Stimulated activated CD8-positive, alpha-beta memory T cell treated with anti-CD3 and anti-CD28 coated beads, Interleukin-7, amount 100 ng/mL, for 1 hour (primary cell): ENCODE data around the gene SLC15A5.

ENCODE experiments used
- DNase-seq, 2 donors: peaks; one replicate each; pipeline ENCODE4 v3.0.0-alpha.2; 2020; ENCODE audit warnings: low read depth in 2 of 2

Gene SLC15A5, protein sequence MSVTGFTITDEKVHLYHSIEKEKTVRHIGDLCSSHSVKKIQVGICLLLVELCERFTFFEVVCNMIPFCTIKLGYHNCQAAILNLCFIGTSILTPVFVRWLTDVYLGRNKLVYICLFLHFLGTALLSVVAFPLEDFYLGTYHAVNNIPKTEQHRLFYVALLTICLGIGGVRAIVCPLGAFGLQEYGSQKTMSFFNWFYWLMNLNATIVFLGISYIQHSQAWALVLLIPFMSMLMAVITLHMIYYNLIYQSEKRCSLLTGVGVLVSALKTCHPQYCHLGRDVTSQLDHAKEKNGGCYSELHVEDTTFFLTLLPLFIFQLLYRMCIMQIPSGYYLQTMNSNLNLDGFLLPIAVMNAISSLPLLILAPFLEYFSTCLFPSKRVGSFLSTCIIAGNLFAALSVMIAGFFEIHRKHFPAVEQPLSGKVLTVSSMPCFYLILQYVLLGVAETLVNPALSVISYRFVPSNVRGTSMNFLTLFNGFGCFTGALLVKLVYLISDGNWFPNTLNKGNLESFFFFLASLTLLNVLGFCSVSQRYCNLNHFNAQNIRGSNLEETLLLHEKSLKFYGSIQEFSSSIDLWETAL

DNA sequence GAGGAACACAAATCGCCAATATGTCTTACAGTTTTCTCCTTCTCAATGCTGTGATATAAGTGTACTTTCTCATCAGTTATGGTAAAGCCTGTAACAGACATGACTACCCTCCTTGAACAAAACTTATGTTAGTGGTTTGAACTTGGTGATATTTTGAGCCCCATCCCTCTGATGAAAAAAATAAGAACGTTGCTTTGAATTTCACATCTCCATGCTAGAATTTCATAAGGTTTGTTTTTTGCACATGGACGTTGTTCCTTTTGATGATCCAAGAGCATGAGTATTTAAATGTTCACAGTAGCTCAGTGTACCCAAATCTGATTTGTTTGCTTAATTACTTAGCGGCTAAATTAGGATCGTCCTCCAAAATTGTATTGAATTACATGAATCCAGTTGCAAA, at the start of gene SLC15A5:
TSS of gene SLC15A5 (minus strand) at position 101 of the 400 bp plus-strand sequence. CDS start at position 101, 0 bp downstream.
- no peak for DNase-seq

DNA sequence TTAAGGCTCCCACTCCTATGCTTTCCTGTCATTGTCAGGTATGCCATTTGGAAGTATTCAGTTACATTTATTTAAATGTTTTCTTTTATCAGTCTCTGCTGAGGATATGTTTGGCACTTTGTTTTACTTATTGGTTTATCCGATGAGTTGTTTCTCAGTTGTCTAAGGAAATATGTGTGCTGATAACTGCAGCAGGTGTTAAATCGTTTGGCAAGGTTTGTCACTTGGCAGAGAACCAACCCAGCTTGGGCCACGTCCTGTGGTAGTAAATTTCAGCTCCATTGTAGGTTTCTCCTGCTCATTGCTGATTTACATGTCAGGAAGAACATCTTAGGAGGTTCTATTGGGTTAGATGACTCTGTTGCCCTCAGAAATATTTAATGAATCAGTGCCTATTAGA, 47.9 kb upstream of the SLC15A5 start:
- DNase-seq = no peak

DNA sequence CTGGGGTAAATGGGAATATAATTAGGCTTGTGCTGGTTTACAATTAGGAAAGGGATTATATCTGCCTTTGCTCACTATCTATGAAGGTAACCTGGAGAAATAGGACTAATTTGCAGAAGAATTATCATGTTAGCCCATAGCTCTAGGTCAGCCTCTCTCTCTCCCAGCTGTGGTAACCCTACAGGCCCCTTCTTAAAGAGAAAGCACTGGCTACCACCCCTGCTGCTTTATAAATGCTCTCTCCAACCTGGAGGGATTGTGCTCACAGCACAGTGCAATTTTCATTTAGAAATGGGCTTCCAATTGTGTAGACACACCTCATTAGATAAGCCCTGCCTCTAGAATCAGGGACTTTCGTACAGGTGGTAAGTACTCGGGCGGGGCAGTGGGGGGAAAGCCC, 47.3 kb upstream of the SLC15A5 start:
- no peak for DNase-seq

DNA sequence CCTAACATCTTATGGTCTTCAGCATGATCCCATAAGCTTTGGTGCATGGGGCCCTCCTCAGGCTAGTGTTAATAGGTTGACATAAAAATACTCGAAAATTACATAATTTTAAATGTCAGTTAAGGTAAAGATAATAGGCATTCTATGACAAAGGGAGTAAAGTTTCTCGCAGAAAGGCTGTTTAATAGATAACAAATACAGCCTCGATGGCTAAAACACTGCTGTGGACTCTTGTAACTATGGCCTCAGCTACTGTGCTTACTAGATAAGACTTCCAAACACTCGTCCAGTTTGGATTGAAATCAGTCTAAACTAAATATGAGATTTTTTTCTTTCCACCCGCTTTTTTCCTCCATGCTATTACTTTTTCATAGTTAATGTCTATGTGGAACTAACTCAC, 46.8 kb upstream of the SLC15A5 start:
- DNase-seq = no peak

DNA sequence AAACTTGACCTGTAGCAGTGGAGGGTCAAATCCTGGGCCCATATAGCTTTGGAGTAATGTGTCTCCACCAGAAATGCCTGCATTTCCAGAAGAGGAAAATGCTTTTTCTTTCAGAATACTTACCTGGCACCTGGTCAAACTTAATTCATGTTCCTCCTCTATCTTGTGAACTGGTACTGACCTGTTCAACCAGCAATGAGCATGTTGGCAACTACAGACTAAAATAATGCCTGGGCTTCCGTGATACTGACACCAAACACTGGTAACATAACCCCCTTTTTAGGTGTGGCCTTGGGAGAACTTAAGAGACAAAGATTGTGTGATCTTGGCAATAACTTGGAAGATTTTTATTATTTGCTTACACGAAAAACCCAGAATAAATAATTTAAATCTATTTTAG, 46.2 kb upstream of the SLC15A5 start:
- DNase-seq = no peak

DNA sequence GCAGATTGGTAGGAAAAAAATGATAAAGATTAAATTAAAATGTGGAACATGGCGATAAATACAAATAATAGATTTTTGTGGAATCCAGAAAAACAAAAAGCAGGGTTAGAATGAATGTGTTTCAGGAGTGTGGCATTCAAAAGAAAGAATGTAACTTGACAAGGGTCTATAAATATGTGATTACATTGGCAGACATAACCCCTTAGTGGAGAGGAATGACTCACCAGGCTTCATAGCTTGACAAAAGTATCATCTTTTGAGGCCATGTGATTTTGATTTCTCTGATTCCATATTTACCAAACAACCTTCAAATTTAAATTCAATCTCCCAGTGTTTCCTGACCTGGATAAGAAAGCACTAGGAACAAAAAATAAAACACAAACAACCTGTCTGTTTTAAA, 45.5 kb upstream of the SLC15A5 start:
- DNase-seq = no peak

DNA sequence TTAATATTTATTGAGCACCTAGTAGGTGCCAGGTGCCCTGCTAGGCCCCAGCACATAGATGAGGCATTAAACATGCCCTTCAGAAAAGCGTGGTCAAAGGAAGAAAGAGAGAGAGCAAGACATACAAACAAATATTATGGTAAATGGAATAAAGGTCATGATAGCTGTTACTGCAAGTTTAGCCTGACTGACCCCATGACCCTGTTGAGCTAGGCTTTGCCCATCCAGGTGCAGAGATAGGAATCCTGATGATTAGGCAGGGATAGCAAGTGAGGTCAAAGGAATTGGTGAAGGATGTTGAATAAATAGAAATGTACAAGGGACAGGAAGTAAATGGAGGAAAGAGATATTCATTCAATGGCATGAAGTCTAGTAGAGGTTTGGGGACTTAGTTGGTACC, 33.4 kb upstream of the SLC15A5 start:
- DNase-seq = no peak

DNA sequence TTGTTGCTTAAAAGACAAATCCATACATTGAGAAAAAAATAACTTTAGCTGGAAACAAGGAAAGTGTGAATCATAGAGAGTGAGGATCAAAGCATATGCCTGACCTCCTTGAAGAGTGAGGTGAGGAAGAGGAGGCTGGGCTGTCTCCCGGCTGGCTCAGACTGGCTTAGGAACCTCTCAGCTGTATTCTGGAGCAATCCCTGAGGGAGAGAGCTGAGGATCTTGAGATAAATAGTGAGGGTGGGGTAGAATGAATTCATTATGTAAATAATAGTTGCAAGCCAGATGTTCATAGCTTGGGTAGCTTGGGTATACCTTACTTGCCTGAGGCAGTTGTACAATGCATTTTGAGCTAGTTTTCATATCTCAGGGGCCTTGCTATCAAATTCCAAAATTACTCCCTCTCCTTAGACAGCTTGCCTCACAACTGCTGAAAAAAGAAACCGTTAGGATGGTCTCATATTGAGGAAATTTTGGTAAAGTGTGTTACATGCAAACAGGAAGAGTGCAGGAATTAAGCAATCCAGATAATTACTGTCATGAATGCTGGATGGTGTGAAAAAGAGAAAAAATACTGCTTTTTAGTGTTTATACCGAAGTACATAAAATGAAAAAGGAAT, 30.5 kb upstream of the SLC15A5 start:
- no peak for DNase-seq

DNA sequence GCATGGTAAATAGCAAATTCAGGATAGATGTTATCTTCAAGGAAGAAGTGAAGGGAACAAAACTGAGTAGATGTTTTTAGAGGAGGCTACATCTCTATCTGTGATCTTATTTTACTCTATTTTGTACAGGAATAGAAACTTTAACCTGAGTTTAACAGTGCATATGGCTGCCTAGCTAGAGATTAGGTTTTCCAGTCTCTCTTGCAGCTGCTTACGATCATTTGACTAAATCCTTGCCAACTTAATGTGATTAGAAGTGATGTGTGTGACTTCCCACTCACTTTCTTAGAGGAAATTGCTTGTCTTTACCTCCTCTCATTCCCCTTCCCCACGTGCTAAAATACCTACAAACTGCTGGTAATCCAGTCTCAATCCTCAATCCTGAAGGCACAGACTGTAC, 26.5 kb upstream of the SLC15A5 start:
- no peak for DNase-seq

DNA sequence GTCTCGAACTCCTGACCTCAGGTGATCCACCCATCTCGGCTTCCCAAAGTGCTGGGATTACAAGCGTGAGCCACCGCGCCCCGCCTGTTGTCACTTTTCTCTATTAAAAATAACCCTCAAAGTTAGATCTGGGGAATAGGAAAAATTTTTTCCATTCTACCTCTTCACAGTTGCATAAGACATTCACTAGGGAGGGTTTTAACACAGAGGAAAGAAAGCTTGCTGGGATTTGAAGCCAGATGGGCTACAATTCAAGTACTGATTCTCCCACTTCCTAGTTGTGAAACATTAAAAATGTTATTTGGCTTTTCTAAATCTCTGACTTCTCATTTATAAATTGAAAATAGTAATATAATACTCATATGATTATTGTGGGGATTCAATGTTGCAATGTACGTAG, 23.3 kb upstream of the SLC15A5 start:
- DNase-seq = no peak

DNA sequence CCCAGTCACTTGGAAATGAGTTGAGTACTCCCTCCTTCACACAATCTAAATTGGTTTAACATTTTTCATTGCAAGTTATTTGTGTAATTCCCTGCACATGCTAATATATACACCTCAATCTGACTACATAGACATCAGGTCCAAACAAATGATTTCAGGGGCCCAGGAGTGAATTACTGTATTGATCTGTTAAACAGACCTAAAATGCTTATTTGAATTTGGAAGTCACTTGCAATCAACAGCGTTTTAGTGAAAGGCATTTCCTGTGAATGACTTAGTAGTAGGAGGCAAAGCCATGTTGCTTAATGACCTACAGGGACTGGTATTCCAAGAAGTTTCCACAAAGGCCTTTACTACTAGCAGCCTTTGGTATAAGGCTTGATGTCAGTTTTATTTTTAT, 22.6 kb upstream of the SLC15A5 start:
- no peak for DNase-seq

DNA sequence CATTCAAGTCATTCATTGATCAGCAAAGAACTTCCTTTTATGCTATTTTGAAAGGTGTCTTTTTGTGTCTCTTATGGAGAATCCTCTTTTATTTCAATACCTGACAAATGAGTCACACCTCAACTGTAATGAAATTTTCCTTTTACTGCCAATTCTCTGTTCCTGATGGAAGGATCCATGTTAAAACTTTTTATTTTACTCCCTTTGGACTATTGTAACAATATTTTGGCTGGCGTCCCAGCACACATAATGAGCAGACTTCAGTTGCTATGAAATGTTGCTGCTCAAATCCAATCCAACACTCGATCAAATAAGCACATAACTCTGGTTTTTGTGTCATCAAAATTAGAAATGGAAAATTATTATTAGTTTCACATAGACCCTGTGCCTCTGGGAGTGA, 21.9 kb upstream of the SLC15A5 start:
- no peak for DNase-seq

DNA sequence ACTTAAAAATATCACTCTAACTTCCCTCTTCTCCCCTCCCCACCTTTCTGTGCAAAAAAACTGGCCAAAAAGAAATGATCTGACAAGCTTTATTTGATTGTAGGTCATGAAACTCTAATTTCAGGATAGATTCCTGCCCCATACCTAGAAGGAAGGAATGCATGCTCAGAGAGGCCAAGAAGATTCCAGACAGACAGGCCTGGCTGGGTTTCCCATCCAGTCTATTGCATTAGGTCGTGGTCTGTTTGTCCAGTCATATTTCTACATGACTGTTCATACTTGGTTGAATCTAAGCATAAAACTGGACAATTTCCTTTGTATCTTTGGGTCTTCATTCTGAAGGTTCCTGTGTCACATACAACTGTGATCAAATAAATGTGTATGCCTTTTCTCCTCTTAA, 20.0 kb upstream of the SLC15A5 start:
- DNase-seq = no peak

DNA sequence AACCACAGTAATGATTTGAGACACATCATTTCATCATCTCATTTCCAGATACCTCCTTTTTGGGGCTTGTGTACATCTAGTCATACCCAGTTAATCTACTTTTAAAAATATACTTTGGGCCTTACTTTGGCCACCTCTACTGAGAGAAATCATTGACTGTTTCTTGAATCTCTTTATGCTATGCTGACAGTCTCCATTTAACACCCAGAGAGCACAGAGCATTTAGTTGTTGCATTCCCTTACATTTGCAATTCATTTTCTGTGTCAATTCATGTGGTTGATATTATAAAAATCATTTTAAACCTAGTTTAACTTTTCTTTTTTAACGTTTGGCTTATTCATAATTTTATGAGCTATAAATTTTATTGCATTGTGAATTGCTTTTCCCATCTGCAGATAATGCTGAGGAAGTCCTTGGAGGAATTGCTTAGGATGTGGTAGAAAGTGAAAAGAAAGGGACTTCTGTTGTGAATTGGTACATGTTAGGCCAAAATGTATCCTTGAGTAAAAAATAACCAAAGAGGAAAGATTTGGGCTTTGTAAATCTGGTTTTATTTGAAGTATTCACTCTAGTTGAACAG, 17.0 kb upstream of the SLC15A5 start:
- DNase-seq = no peak

DNA sequence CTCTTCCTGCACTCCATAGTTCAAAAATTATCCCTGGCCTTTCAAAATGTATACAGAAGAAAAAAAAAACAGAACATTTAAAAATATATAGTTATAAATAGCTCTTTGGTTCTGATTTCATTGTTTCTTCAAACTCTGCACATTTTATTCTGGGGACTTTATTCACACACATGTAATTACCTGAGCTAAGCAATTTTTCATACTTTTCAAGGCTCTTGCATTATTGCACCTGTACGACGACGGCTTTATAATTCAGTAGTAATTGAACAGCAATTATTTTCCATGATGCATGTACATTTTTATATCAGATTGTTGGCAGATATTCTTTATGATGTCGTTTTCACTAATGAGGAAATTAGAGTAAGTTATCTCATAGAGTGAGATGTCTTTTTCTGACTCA, 13.5 kb upstream of the SLC15A5 start:
- DNase-seq = no peak

DNA sequence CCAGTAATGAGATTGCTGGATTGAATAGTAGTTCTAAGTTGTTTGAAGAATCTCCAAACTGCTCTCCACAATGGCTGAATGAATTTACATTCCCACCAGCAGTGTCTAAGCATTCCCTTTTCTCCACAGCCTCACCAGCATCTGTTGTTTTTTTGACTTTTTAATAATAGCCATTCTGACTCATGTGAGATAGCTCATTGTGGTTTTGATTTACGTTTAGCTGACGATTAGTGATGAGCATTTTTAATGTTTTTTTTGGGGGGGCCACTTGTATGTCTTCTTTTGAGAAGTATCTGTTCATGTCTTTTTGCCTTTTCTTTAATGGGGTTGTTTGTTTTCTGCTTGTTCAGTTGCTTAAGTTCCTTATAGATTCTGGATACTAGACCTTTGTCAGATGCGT, 8.1 kb upstream of the SLC15A5 start:
- no peak for DNase-seq

DNA sequence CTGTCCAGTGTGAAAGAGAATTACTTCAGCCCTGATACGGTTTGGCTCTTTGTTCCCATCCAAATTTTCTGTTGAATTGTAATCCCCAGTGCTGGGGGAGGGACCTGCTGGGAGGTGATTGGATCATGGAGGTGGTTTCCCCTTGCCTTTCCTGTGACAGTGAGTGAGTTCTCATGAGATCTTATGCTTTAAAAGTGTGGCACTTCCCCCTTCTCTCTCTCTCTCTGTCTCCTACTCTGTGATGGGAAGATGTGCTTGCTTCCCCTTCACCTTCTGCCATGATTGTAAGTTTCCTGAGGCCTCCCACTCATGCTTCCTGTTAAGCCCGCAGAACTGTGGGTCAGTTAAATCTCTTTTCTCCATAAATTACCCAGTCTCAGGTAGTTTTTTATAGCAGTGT, 5.5 kb upstream of the SLC15A5 start:
- no peak for DNase-seq

DNA sequence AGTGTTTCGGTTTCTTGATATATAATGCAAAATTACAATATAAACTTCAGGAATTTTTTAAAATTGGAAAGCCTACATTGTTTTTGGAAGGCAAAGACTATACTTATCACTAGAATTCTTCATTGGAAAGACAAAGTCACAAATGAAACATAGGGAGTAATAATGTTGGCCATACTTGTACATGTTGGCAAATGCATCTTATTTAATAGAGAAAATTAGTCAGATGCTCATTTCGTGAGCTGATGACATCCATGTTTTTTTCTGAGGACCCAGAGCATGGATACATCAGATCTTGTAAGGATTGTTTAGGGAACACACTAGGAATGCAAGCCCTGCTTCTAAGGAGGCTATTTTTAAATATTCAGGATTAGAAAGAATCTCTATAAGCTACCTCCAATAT, 4.6 kb upstream of the SLC15A5 start:
- DNase-seq = no peak

DNA sequence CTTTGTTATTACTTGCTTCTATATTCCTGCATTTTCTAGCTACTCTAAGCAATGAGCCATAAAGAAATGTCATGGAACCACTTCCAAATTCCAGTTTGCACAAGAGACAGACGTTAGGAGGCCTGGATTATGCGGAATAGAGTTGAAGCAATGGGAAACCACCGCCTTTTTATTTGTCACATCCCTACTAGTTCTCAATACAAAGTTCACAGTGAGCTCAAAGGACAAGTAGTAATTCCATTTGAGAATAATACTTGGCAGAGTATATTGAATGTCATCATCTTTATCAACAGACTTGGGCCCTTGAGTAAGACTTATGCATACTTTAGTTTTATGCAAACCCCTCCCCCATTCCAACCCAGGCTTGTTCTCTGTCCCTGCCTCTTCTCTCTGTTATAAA, 3.7 kb upstream of the SLC15A5 start:
- no peak for DNase-seq

DNA sequence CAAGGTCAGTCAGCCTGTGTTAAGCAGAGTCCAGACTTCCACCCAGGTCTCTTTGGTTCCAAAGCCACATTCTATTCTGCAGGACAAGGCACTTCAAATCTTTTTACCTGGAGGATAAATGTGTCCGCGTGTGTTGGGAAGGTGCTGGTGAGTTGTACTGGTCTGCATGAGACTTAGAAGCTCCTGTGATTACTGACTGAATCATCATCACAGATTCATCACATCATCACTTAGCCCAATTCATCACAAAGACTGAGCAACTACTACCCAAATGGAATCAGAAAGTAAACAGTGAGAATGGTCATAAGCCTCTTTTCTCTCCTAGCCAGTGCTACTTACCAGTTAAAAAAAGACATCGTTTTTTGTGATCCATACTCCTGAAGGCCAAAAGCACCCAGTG, 5.3 kb downstream of the SLC15A5 start:
- no peak for DNase-seq

DNA sequence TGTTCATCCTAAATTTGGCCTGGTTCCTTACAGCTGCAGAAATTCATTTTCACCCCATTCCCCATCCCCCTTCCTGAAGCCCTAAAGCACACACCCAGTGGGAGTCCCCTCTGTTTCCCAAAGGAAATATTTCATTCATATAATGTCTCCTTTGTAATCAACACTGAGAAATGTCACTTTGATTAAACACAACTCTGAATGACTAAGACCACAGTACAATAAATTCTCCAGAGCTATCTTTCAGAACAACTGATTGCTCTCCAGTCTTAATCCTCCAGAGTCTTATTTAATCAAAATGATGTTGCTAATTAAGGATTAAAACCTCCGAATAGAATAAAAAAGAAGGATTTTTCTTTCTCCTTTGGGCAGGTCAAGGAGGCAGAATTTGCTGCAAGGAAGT, 6.4 kb downstream of the SLC15A5 start:
- no peak for DNase-seq

DNA sequence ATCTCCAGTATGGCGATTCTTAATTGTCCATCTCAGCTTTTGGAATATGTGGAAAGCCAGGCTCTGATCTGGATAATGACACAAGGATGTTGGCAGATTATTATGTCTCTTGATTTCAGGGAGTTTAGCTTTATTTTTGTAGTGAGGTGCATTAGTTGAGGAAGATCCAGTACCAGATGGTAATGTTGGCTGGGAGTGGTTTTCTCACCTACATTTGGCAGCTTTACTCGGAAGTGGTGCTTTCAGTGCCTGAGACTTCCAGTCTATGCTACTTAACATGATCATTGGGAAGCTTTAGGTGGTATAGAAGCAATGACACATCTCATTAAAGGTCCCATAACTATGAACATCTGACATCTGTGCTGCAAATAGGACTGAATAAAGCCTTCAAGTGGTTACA, 7.5 kb downstream of the SLC15A5 start:
- no peak for DNase-seq

DNA sequence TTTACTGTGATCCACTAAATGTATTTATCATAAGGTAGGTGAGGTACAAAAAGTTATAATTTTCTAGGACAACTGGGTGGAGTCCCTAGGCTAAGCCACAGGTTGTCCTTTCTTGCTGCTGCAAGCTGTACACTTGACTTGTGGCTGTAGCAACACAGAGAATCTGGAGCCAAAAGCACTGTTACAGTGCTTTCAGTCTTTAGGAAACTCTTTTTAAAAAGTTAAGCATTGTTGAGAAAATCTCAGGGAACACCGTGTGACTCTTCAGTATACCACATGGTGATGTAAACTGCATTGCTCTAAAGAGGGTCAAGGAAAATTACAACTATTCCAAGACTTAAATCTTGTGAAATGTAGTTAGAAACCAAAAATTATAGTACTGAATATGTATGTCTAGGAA, 11.4 kb downstream of the SLC15A5 start:
- DNase-seq = no peak
